Esophagus squamous epithelium (tissue), 4 donors: Measurements from ENCODE around the gene RGS6.

Experiments
- CTCF ChIP-seq, 6 experiments: fragments of 450-650 bp in 4 of 6; fragments of 200-600 bp in 2 of 6; sonication (generic) in 2 of 6; IDR thresholded peaks; one replicate each; pipeline ENCODE4 v1.5.1; 2016 to 2019; ENCODE audit warnings: antibody characterized with exemption in 6 of 6, mild to moderate bottlenecking in 4 of 6, moderate library complexity in 4 of 6
- POLR2A ChIP-seq, 4 donors: fragments of 450-650 bp; IDR thresholded peaks; one replicate each; pipeline ENCODE4 v1.6.1; 2017; ENCODE audit warnings: antibody characterized with exemption in 4 of 4, mild to moderate bottlenecking in 4 of 4, moderate library complexity in 3 of 4

DNA sequence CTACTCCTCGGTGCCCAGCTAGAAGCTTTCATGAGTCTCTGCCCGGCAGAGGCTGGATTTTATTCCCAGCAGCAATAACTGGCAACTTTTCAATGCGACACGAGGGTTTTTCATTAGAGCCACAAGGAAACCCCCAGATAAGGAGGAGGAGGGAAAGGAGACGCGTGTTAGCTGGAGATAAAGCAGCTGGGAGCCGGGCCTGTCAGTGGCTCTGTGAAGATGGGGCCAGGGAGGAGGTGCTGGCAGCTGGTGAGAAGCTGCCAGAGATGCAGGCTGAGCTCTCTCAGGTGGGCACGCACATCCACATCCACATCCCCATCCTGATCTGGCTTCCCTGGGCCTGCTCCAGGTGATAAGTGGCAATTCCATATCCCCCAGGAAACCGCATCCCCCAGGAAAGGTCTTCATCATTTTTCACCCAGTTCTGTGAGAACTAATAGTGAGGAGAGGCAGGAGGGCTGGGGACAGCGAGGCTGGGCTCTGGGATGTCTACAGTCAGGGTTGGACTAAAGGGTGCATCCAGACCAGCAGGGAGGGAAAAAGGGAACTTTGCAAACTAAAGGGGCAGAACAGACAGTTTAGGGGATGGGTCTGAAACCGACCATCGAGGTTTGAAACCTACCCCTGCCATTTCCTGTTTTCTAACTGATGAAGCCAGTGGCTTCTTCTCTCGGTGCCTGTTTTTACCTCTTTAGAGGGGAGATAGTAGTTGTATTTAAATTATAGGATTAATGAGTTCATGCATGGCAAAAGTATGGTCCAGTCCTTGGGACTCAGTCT, 548.4 kb downstream of the RGS6 start:
- no peak for TF ChIP-seq CTCF (IDR thresholded peaks at IDR 0.05)
- no peak for TF ChIP-seq POLR2A (IDR thresholded peaks at IDR 0.05)
